HepG2 (cell line): ENCODE results near the gene JSRP1. TPM values are rescaled to one million over a fixed set of nuclear protein-coding genes. Genes with fewer than 3 reads are reported as not detected.

ENCODE experiments used
- AGO2 ChIP-seq: fragments of 200-400 bp; formaldehyde crosslinking; optimal IDR thresholded peaks from 2 replicates; pipeline ENCODE3; 2017; ENCODE audit warnings: mild to moderate bottlenecking, low read depth, low read length, moderate library complexity
- NR2C2 ChIP-seq: sonication (generic); formaldehyde crosslinking; IDR thresholded peaks from 2 replicates; pipeline ENCODE4 v1.4.0; 2020; ENCODE audit warnings: missing genetic modification reagents, mild to moderate bottlenecking, moderate library complexity, borderline replicate concordance
- ZNF317 ChIP-seq: sonication (generic); formaldehyde crosslinking; IDR thresholded peaks from 2 replicates; pipeline ENCODE4 v1.5.0; 2020; ENCODE audit warnings: mild to moderate bottlenecking, missing genetic modification reagents
- ZNF547 ChIP-seq: sonication (generic); formaldehyde crosslinking; IDR thresholded peaks from 2 replicates; pipeline ENCODE4 v1.5.1; 2020; ENCODE audit warnings: mild to moderate bottlenecking, missing genetic modification reagents
- polyA plus RNA-seq, 8 experiments: library from polyadenylated mRNA; depleted of rRNA in 3 of 8; stranded (reverse) in 7 of 8; unstranded in 1 of 8; fragments of >200 nt; fragmentation: Illumina TruSeq in 4 of 8; extraction: Trizol in 4 of 8; gene quantifications; 2 replicates each; pipeline versions ENCODE4 v1.2.1 to v1.2.3, GENCODE V29; 2011 to 2016; ENCODE audit warnings: low read depth in 4 of 8, missing spikeins in 1 of 8, mixed read lengths in 1 of 8; ENCODE audit not compliant: insufficient read depth in 1 of 8
- total RNA-seq, 5 experiments: library from RNA; depleted of rRNA; stranded (reverse); fragments of >200 nt; fragmentation: Illumina TruSeq; extraction: Trizol; gene quantifications; 2 replicates each; pipeline ENCODE4 v1.2.3, GENCODE V29; 2016; ENCODE audit warnings: low read depth in 1 of 5
- TF ChIP-seq, protein P1 (sequence below): sonication (generic); formaldehyde crosslinking; IDR thresholded peaks from 2 replicates; pipeline ENCODE4 v1.5.0; 2020; ENCODE audit warnings: mild to moderate bottlenecking, missing genetic modification reagents
- TF ChIP-seq, protein P2 (sequence below): sonication (generic); formaldehyde crosslinking; IDR thresholded peaks from 2 replicates; pipeline ENCODE4 v1.8.0; 2023; ENCODE audit warnings: mild to moderate bottlenecking, missing genetic modification reagents
- TF ChIP-seq, protein P3 (sequence below), 2 experiments: sonication (generic) in 1 of 2; formaldehyde crosslinking in 1 of 2; IDR thresholded peaks; 2 replicates each; pipeline versions ENCODE4 v1.6.1 to v1.9.0; 2014 to 2022; ENCODE audit warnings: antibody characterized with exemption in 1 of 2, borderline replicate concordance in 1 of 2, inconsistent platforms in 1 of 2, low read depth in 1 of 2, missing genetic modification reagents in 1 of 2
- TF ChIP-seq, protein P4 (sequence below): sonication (generic); formaldehyde crosslinking; conservative IDR thresholded peaks from 2 replicates; pipeline ENCODE4 v1.8.0; 2022; ENCODE audit warnings: missing genetic modification reagents
- TF ChIP-seq, protein P5 (sequence below): sonication (generic); formaldehyde crosslinking; IDR thresholded peaks from 2 replicates; pipeline ENCODE4 v1.4.0; 2020; ENCODE audit warnings: low read depth, missing genetic modification reagents

Gene JSRP1
- total and polyA plus RNA-seq, 2 of the 13 experiments (the other 11 are each of a cell fraction or from before 2014, with no cell fraction given), result 0.16 to 0.38 TPM

DNA sequence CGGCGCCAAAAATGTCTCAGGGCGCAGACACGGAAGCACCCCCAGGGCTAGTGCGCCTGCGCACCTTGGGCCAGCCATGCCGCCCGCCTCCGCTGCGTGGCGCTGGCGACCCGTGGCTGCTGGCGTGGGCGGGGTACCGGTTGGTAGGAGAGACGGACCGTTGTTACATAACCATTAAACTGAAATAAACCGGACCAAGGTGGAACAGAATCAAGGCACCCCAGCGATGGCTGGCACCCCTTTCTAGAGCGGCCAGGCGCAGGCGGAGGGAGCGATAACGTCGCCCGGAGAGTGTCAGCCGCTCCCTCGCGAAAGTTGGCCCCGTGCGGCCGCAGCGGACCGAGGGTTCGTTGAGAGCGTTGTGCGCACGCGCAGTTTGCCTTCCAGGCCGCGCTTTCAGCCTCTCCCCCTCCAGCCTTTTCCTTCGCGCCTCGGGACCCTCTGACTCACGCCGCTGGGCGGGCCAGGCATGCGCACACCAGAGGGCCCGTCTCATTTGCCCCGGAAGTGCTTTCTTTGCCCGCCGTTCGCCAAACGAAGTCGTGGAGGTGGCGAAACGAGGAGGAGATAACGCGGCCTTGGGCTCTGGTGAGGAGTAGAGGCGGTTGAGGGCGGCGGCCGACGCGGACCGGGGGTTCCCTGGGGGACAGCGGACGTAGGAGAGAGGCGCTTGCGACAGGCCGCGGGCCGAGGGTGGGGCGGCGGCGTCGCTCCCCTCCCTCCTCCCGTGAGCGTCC lies 19.7 kb downstream of the JSRP1 start, which contains the start of the genes PLEKHJ1 and SF3A2 (continued):
- TF ChIP-seq, protein P1, sequence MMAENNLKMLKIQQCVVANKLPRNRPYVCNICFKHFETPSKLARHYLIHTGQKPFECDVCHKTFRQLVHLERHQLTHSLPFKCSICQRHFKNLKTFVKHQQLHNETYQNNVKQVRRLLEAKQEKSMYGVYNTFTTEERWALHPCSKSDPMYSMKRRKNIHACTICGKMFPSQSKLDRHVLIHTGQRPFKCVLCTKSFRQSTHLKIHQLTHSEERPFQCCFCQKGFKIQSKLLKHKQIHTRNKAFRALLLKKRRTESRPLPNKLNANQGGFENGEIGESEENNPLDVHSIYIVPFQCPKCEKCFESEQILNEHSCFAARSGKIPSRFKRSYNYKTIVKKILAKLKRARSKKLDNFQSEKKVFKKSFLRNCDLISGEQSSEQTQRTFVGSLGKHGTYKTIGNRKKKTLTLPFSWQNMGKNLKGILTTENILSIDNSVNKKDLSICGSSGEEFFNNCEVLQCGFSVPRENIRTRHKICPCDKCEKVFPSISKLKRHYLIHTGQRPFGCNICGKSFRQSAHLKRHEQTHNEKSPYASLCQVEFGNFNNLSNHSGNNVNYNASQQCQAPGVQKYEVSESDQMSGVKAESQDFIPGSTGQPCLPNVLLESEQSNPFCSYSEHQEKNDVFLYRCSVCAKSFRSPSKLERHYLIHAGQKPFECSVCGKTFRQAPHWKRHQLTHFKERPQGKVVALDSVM, result no peak
- TF ChIP-seq, protein P2, sequence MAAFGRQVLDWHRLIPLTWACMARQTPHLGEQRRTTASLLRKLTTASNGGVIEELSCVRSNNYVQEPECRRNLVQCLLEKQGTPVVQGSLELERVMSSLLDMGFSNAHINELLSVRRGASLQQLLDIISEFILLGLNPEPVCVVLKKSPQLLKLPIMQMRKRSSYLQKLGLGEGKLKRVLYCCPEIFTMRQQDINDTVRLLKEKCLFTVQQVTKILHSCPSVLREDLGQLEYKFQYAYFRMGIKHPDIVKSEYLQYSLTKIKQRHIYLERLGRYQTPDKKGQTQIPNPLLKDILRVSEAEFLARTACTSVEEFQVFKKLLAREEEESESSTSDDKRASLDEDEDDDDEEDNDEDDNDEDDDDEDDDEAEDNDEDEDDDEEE (CRISPR knock-in tag), result peak; percentile 96
- TF ChIP-seq, protein P3, sequence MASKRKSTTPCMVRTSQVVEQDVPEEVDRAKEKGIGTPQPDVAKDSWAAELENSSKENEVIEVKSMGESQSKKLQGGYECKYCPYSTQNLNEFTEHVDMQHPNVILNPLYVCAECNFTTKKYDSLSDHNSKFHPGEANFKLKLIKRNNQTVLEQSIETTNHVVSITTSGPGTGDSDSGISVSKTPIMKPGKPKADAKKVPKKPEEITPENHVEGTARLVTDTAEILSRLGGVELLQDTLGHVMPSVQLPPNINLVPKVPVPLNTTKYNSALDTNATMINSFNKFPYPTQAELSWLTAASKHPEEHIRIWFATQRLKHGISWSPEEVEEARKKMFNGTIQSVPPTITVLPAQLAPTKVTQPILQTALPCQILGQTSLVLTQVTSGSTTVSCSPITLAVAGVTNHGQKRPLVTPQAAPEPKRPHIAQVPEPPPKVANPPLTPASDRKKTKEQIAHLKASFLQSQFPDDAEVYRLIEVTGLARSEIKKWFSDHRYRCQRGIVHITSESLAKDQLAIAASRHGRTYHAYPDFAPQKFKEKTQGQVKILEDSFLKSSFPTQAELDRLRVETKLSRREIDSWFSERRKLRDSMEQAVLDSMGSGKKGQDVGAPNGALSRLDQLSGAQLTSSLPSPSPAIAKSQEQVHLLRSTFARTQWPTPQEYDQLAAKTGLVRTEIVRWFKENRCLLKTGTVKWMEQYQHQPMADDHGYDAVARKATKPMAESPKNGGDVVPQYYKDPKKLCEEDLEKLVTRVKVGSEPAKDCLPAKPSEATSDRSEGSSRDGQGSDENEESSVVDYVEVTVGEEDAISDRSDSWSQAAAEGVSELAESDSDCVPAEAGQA (IDR thresholded peaks at IDR 0.05; ENCODE audit: low read depth), result peak; percentile 21; the same call in 1 of the 2 replicates
- TF ChIP-seq, protein P3 (CRISPR knock-in tag; IDR thresholded peaks at IDR 0.05; ENCODE audit: borderline replicate concordance), result 0 out of 2 replicates have a peak, but pooled peaks have one; percentile 21
- TF ChIP-seq, protein P4, sequence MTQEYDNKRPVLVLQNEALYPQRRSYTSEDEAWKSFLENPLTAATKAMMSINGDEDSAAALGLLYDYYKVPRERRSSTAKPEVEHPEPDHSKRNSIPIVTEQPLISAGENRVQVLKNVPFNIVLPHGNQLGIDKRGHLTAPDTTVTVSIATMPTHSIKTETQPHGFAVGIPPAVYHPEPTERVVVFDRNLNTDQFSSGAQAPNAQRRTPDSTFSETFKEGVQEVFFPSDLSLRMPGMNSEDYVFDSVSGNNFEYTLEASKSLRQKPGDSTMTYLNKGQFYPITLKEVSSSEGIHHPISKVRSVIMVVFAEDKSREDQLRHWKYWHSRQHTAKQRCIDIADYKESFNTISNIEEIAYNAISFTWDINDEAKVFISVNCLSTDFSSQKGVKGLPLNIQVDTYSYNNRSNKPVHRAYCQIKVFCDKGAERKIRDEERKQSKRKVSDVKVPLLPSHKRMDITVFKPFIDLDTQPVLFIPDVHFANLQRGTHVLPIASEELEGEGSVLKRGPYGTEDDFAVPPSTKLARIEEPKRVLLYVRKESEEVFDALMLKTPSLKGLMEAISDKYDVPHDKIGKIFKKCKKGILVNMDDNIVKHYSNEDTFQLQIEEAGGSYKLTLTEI (CRISPR knock-in tag), result no peak
- TF ChIP-seq ZNF317 (CRISPR knock-in tag), result peak; percentile 80
- peak; percentile 40 for TF ChIP-seq AGO2
- TF ChIP-seq ZNF547 (CRISPR knock-in tag), result peak; percentile 97
- TF ChIP-seq, protein P5, sequence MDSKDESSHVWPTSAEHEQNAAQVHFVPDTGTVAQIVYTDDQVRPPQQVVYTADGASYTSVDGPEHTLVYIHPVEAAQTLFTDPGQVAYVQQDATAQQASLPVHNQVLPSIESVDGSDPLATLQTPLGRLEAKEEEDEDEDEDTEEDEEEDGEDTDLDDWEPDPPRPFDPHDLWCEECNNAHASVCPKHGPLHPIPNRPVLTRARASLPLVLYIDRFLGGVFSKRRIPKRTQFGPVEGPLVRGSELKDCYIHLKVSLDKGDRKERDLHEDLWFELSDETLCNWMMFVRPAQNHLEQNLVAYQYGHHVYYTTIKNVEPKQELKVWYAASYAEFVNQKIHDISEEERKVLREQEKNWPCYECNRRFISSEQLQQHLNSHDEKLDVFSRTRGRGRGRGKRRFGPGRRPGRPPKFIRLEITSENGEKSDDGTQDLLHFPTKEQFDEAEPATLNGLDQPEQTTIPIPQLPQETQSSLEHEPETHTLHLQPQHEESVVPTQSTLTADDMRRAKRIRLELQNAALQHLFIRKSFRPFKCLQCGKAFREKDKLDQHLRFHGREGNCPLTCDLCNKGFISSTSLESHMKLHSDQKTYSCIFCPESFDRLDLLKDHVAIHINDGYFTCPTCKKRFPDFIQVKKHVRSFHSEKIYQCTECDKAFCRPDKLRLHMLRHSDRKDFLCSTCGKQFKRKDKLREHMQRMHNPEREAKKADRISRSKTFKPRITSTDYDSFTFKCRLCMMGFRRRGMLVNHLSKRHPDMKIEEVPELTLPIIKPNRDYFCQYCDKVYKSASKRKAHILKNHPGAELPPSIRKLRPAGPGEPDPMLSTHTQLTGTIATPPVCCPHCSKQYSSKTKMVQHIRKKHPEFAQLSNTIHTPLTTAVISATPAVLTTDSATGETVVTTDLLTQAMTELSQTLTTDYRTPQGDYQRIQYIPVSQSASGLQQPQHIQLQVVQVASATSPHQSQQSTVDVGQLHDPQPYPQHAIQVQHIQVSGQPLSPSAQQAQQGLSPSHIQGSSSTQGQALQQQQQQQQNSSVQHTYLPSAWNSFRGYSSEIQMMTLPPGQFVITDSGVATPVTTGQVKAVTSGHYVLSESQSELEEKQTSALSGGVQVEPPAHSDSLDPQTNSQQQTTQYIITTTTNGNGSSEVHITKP (CRISPR knock-in tag), result peak; percentile 90
- peak; percentile 100 for TF ChIP-seq NR2C2
